K562 (cell line): ENCODE results near the gene LMO7. TPM values are rescaled to one million over a fixed set of nuclear protein-coding genes. Genes with fewer than 3 reads are reported as not detected.

Source experiments
- ATAC-seq: fragments of 200-7000 bp; cut with Tn5 transposase; 3 replicates; pipeline ENCODE4 v1.9.1; 2020; ENCODE audit warnings: moderate library complexity
- BruUV-seq: library from RNA; stranded (reverse); fragments of 400-500 nt; replicated peaks from 2 replicates; lab custom pipeline; 2021; lab: Mats Ljungman, UMichigan
- CTCF ChIA-PET: fragments of 300-600 bp; formaldehyde crosslinking; extraction: SDS; loops from one replicate; lab custom pipeline; 2021; ENCODE audit warnings: low intra/inter-chr PET ratio; lab: Yijun Ruan, JAX
- POLR2A ChIA-PET: fragments of 300-600, 350-650 bp; sonication (Branson Sonifier 250); formaldehyde crosslinking; extraction: SDS; loops from one replicate; lab custom pipeline; 2021; ENCODE audit warnings: antibody characterized with exemption, inconsistent platforms; lab: Yijun Ruan, JAX
- DNase-seq, 4 experiments: peaks; one replicate each; pipeline versions ENCODE4 v3.0.0 to v3.0.0-alpha.2; 2011 to 2018; ENCODE audit warnings: low spot score in 3 of 4, mixed read lengths in 3 of 4; ENCODE audit errors: extremely low read depth in 1 of 4
- FAIRE-seq: peaks from 2 replicates; lab custom pipeline; 2011; peaks lifted over from hg19 to GRCh38; lab: Jason Lieb, UNC
- H2AFZ ChIP-seq: 2 replicates; pipeline ENCODE4 v1.6.0; 2011; ENCODE audit warnings: low read depth, low read length, control low read depth, inconsistent platforms
- H3K27ac ChIP-seq: fragments of 200-600 bp; 3 replicates; pipeline ENCODE4 v1.8.0; 2011; ENCODE audit warnings: low read depth, mild to moderate bottlenecking, control low read depth, inconsistent platforms, low read length, moderate library complexity, mixed read lengths; ENCODE audit errors: extremely low read depth
- H3K27me3 ChIP-seq, 2 experiments: fragments of 300-600 bp in 1 of 2; 2 replicates in 1 of 2; 3 replicates in 1 of 2; pipeline versions ENCODE4 v1.6.0 to v1.8.0; 2011; ENCODE audit warnings: inconsistent platforms in 2 of 2, low read length in 2 of 2, mild to moderate bottlenecking in 1 of 2, mixed read lengths in 1 of 2, moderate library complexity in 1 of 2; ENCODE audit not compliant: control insufficient read depth in 2 of 2, insufficient read depth in 2 of 2
- H3K36me3 ChIP-seq: fragments of 300-600 bp; 3 replicates; pipeline ENCODE4 v1.8.0; 2011; ENCODE audit warnings: mild to moderate bottlenecking, low read length, inconsistent platforms; ENCODE audit not compliant: control insufficient read depth, insufficient read depth
- H3K4me1 ChIP-seq, 2 experiments: fragments of 200-600 bp in 1 of 2; replicated peaks in 1 of 2; 2 replicates in 1 of 2; 3 replicates in 1 of 2; pipeline versions ENCODE4 v1.5.1 to v1.8.0; 2011; ENCODE audit warnings: inconsistent platforms in 2 of 2, low read length in 2 of 2, mild to moderate bottlenecking in 1 of 2, mixed read lengths in 1 of 2, moderate library complexity in 1 of 2; ENCODE audit not compliant: control insufficient read depth in 2 of 2, insufficient read depth in 2 of 2
- H3K4me2 ChIP-seq: 2 replicates; pipeline ENCODE4 v1.6.1; 2011; ENCODE audit warnings: low read length, control low read depth, inconsistent platforms, mixed read lengths; ENCODE audit not compliant: insufficient read depth
- H3K4me3 ChIP-seq: fragments of 200-600 bp; sonication (generic), shearing (Covaris generic); 2 replicates; pipeline ENCODE4 v1.5.1; 2016; ENCODE audit warnings: control low read depth, inconsistent platforms
- H3K79me2 ChIP-seq: fragments of 200-600 bp; 3 replicates; pipeline ENCODE4 v1.8.0; 2011; ENCODE audit warnings: low read length, inconsistent platforms; ENCODE audit not compliant: control insufficient read depth, insufficient read depth
- H3K9ac ChIP-seq, 2 experiments: 2 replicates each; pipeline versions ENCODE4 v1.6.0 to v1.6.1; 2011; ENCODE audit warnings: low read depth in 2 of 2, low read length in 2 of 2, control low read depth in 1 of 2, inconsistent platforms in 1 of 2, mild to moderate bottlenecking in 1 of 2, mixed read lengths in 1 of 2; ENCODE audit not compliant: insufficient read depth in 1 of 2
- H3K9me1 ChIP-seq: one replicate; pipeline ENCODE4 v1.6.0; 2011; ENCODE audit warnings: inconsistent platforms, mild to moderate bottlenecking, low read length, moderate library complexity; ENCODE audit not compliant: control insufficient read depth, insufficient read depth
- H3K9me3 ChIP-seq: replicated peaks from 2 replicates; pipeline ENCODE4 v1.5.1; 2011; ENCODE audit warnings: low read depth, low read length, inconsistent platforms; ENCODE audit not compliant: control insufficient read depth, insufficient read depth
- H4K20me1 ChIP-seq: replicated peaks from 2 replicates; pipeline ENCODE4 v1.6.1; 2011; ENCODE audit warnings: low read length, inconsistent platforms, mixed read lengths; ENCODE audit not compliant: control insufficient read depth, insufficient read depth
- POLR2H ChIP-seq: IDR thresholded peaks from 2 replicates; pipeline ENCODE4 v1.6.1; 2016; ENCODE audit warnings: missing genetic modification characterization, low read depth, mild to moderate bottlenecking, control low read depth, missing compliant biosample characterization, moderate library complexity
- STAT6 ChIP-seq: sonication (generic); formaldehyde crosslinking; IDR thresholded peaks from 2 replicates; pipeline ENCODE4 v1.8.1; 2023; ENCODE audit warnings: mild to moderate bottlenecking, missing genetic modification reagents
- ZFPM2 ChIP-seq: fragments of 250-450 bp; sonication (Bioruptor Pico); IDR thresholded peaks from 2 replicates; pipeline ENCODE4 v1.5.1; 2022; ENCODE audit warnings: mild to moderate bottlenecking
- ZNF324 ChIP-seq: fragments of 250-450 bp; sonication (Bioruptor Pico); IDR thresholded peaks from 2 replicates; pipeline ENCODE4 v1.4.0; 2020; ENCODE audit warnings: mild to moderate bottlenecking
- in situ Hi-C: fragments of 300-500 bp; cut with MboI; formaldehyde crosslinking; loops from 4 replicates; pipeline ENCODE4 v1.15.0; 2018; ENCODE audit warnings: inconsistent platforms, mixed read lengths
- intact Hi-C: fragments of 100-400 bp; cut with micrococcal nuclease; formaldehyde crosslinking; loops from 2 replicates; pipeline ENCODE4 v1.14.2; 2022
- polyA plus RNA-seq, 8 experiments: library from polyadenylated mRNA; depleted of rRNA in 4 of 8; stranded (reverse) in 5 of 8; unstranded in 3 of 8; fragments of >200 nt; fragmentation: Nextera tagmentation in 2 of 8; fragmentation: Illumina TruSeq in 1 of 8; extraction: Ambion mirVana in 2 of 8; extraction: Trizol in 1 of 8; gene quantifications; 2 replicates each; pipeline versions ENCODE4 v1.2.1 to v1.2.3, GENCODE V29; 2011 to 2014; ENCODE audit warnings: inconsistent platforms in 1 of 8, missing spikeins in 1 of 8
- total RNA-seq, 7 experiments: library from RNA; depleted of rRNA in 6 of 7; stranded (reverse); fragments of >200 nt in 6 of 7; fragmentation: Illumina TruSeq in 2 of 7; extraction: Trizol in 2 of 7; gene quantifications; 2 replicates each; pipeline versions ENCODE4 v1.2.1 to v1.2.3, GENCODE V29; 2011 to 2021; ENCODE audit warnings: low replicate concordance in 1 of 7

LMO7 gene
- total and polyA plus RNA-seq, 9 of the 15 experiments (the other 6 are each of a cell fraction or from before 2014, with no cell fraction given): 0.42 to 4.3 (median 1.7) TPM

- ChIA-PET POLR2A (no interaction called here), CTCF (no interaction called here)
- H2AFZ ChIP-seq: no peak overlapping the region
- no peaks in the 10 kb centered on the region for H3K36me3 ChIP-seq
- in situ Hi-C loops (no loop called here), intact Hi-C loops (no loop called here)
- DNase-seq (no peak), ATAC-seq (no peak), FAIRE-seq (no peak)
- TF ChIP-seq STAT6 (CRISPR knock-in tag): no peak
- TF ChIP-seq POLR2H (tag): no peak
- no peak for TF ChIP-seq ZFPM2 (CRISPR knock-in tag)
- no peak for TF ChIP-seq ZNF324 (CRISPR knock-in tag)
- no peaks in the 10 kb centered on the region for H3K27me3 ChIP-seq
- no peaks in the 10 kb centered on the region for H3K79me2 ChIP-seq
- no TSS peak for BruUV-seq
- no peak overlapping the region for H3K4me3 ChIP-seq
- no peak overlapping the region for H3K9ac ChIP-seq
- no peaks in the 10 kb centered on the region for H3K9me3 ChIP-seq
- H4K20me1 ChIP-seq: no peaks in the 10 kb centered on the region
- H3K4me1 ChIP-seq: no peaks in the 10 kb centered on the region
- H3K9me1 ChIP-seq: no peaks in the 10 kb centered on the region
- H3K27ac ChIP-seq: no peak overlapping the region
- H3K4me2 ChIP-seq: no peak overlapping the region
Observed at GRCh38 chr13:75610466-75610865, 25.7 kb upstream of the LMO7 start.
